Measurements from ENCODE around the gene REXO1. TPM values are rescaled to one million over a fixed set of nuclear protein-coding genes. Genes with fewer than 3 reads are reported as not detected.

The REXO1 gene
- total RNA-seq, 1 experiment from 2014 or later: 52.1 TPM

DNA sequence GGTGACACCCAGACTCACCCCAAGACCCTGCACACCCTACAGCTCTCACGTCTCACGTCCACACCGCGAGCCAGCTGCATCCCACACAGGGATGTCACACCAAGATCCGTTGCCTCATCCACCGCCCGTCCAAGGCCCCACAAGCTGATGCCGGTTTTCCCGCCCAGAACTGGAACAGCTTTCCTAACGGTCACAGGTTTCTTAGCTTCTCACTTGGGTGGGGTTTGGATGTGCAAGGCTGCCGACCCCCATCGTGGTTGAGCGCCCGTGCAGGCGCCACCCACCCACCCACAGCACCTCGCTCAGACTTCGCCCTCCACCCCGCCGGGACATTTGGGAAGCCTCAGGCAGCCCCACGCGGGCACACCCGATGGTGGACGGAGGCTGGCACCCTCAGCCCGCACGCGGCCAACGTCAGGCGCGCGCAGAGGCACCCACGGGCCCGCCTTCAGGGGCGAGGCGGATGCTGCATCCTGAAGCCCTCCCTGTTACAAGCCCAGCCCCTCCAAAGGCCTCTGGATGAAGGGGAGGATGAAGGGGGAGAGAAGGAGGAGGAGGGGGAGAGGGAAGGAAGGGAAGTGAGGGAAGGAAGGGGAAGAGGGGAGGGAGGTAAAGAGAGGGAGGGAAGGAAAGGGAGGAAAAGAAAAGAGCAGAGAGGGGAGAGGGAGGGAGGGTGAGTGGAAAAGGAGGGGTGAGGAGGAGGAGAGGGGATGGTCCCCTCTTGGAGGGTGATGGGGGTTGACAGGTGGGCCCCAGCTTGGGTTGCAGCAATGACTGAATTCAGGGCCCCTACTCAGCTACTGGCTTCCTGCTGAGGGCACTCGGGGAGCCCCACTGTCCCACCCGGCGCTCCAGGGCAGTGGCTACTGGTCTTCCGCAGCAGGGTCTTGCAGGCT lies 82.1 kb downstream of the REXO1 start:
- no peaks in the 10 kb centered on the region for H3K27me3 ChIP-seq (ENCODE audit: control insufficient read depth, insufficient read depth, low read length)
- in situ Hi-C loops (cut with HindIII; ENCODE audit: low pct_unique_long_range_greater_than_20kb, low sequenced_read_pairs): no loop called here

More for the DNA sequence above, 82.1 kb downstream of the REXO1 start:
- DNase-seq (ENCODE audit: low read depth, low spot score) (no peak), ATAC-seq (peak; percentile 10; the same call in 1 of the 2 replicates)
- intact Hi-C loops (cut with micrococcal nuclease; ENCODE audit: unreplicated experiment): no loop called here
- Histone ChIP-seq H3K36me3 (ENCODE audit: control insufficient read depth, insufficient read depth, low read length) (no peaks in the 10 kb centered on the region), H3K9me3 (ENCODE audit: control insufficient read depth, insufficient read depth, low read depth, low read length) (no peaks in the 10 kb centered on the region), H3K27ac (ENCODE audit: low read length) (peak overlapping the region; percentile 69; the same call in 1 of the 2 replicates), H3K4me1 (ENCODE audit: control insufficient read depth, insufficient read depth, low read length) (peaks cover 18% of the 10 kb centered on the region), H3K4me3 (ENCODE audit: low read depth in 2 of 2, low read length in 2 of 2) (no peak overlapping the region)
- CTCF ChIA-PET: no interaction called here
- TF ChIP-seq SIN3A (IDR thresholded peaks at IDR 0.05; ENCODE audit: borderline replicate concordance, insufficient read depth, low read depth, low read length) (no peak), POLR2AphosphoS5 (IDR thresholded peaks at IDR 0.05; ENCODE audit: low read depth, low read length) (no peak), TCF7L2 (IDR thresholded peaks at IDR 0.05; ENCODE audit: low read depth, low read length) (no peak)
- TF ChIP-seq, protein P1, sequence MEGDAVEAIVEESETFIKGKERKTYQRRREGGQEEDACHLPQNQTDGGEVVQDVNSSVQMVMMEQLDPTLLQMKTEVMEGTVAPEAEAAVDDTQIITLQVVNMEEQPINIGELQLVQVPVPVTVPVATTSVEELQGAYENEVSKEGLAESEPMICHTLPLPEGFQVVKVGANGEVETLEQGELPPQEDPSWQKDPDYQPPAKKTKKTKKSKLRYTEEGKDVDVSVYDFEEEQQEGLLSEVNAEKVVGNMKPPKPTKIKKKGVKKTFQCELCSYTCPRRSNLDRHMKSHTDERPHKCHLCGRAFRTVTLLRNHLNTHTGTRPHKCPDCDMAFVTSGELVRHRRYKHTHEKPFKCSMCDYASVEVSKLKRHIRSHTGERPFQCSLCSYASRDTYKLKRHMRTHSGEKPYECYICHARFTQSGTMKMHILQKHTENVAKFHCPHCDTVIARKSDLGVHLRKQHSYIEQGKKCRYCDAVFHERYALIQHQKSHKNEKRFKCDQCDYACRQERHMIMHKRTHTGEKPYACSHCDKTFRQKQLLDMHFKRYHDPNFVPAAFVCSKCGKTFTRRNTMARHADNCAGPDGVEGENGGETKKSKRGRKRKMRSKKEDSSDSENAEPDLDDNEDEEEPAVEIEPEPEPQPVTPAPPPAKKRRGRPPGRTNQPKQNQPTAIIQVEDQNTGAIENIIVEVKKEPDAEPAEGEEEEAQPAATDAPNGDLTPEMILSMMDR (IDR thresholded peaks at IDR 0.05): no peak
- TF ChIP-seq, protein P2, sequence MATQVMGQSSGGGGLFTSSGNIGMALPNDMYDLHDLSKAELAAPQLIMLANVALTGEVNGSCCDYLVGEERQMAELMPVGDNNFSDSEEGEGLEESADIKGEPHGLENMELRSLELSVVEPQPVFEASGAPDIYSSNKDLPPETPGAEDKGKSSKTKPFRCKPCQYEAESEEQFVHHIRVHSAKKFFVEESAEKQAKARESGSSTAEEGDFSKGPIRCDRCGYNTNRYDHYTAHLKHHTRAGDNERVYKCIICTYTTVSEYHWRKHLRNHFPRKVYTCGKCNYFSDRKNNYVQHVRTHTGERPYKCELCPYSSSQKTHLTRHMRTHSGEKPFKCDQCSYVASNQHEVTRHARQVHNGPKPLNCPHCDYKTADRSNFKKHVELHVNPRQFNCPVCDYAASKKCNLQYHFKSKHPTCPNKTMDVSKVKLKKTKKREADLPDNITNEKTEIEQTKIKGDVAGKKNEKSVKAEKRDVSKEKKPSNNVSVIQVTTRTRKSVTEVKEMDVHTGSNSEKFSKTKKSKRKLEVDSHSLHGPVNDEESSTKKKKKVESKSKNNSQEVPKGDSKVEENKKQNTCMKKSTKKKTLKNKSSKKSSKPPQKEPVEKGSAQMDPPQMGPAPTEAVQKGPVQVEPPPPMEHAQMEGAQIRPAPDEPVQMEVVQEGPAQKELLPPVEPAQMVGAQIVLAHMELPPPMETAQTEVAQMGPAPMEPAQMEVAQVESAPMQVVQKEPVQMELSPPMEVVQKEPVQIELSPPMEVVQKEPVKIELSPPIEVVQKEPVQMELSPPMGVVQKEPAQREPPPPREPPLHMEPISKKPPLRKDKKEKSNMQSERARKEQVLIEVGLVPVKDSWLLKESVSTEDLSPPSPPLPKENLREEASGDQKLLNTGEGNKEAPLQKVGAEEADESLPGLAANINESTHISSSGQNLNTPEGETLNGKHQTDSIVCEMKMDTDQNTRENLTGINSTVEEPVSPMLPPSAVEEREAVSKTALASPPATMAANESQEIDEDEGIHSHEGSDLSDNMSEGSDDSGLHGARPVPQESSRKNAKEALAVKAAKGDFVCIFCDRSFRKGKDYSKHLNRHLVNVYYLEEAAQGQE (IDR thresholded peaks at IDR 0.05; ENCODE audit: insufficient read depth in 1 of 2, low read depth in 2 of 2, low read length in 1 of 2): no peak
- POLR2A ChIA-PET: interaction anchor here (0.6 kb wide), 1 partner anchor 65 kb away, joined by 5 read pairs; no protein-coding TSS in a partner anchor
- no TSS peak for BruUV-seq (replicated peaks)

Small RNAs within 50 kb of the gene (microRNA-seq; reads per million reads assigned to microRNA genes)
- 5.1 reads per million, percentile 14 among the genes with 10 or more reads in this experiment for gene MIR1909 (ENCODE audit: unreplicated experiment)

Other genes with a start within 250 kb of the REXO1 start
- 300 TPM for gene UQCR11, start 243.0 kb downstream of the REXO1 start, total RNA-seq (2021; ENCODE audit: unreplicated experiment)
- 175 TPM for gene TCF3, start 195.9 kb downstream of the REXO1 start, total RNA-seq (2021; ENCODE audit: unreplicated experiment)
- 16.5 TPM for gene ONECUT3, start 95.0 kb downstream of the REXO1 start, total RNA-seq (2021; ENCODE audit: unreplicated experiment)
- gene ATP8B3, start 36.2 kb downstream of the REXO1 start, total RNA-seq (2021; ENCODE audit: unreplicated experiment): 67.7 TPM
- 79.3 TPM for gene KLF16, start 15.1 kb upstream of the REXO1 start, total RNA-seq (2021; ENCODE audit: unreplicated experiment)
- gene ABHD17A, start 37.0 kb upstream of the REXO1 start, total RNA-seq (2021; ENCODE audit: unreplicated experiment): 57.1 TPM
- 8.9 TPM for gene ADAT3, start 56.9 kb upstream of the REXO1 start, total RNA-seq (2021; ENCODE audit: unreplicated experiment)
- gene SCAMP4, start 56.9 kb upstream of the REXO1 start, total RNA-seq (2021; ENCODE audit: unreplicated experiment): 98.4 TPM
- 65.8 TPM for gene CSNK1G2, start 92.7 kb upstream of the REXO1 start, total RNA-seq (2021; ENCODE audit: unreplicated experiment)
- 59.6 TPM for gene BTBD2, start 167.2 kb upstream of the REXO1 start, total RNA-seq (2021; ENCODE audit: unreplicated experiment)
- 240 TPM for gene MKNK2, start 202.8 kb upstream of the REXO1 start, total RNA-seq (2021; ENCODE audit: unreplicated experiment)
- gene MOB3A, start 247.8 kb upstream of the REXO1 start, total RNA-seq (2021; ENCODE audit: unreplicated experiment): 36.3 TPM
- 5.4 TPM for gene IZUMO4, start 248.4 kb upstream of the REXO1 start, total RNA-seq (2021; ENCODE audit: unreplicated experiment)

Data from Panc1 (cell line).